Measurements from ENCODE around the gene SUN2. TPM values are rescaled to one million over a fixed set of nuclear protein-coding genes. Genes with fewer than 3 reads are reported as not detected.

Gene SUN2
- total RNA-seq, 4 donors from 2014 or later, result 417 to 598 (median 449) TPM

GRCh38 chr22:38730411-38730871 lies 25.4 kb downstream of the SUN2 start:
- Histone ChIP-seq H3K36me3 (peaks cover 57 to 83% (median 79%) of the 10 kb centered on the region in 4 donors), H3K4me3 (no peak overlapping the region), H3K9me3 (no peaks in the 10 kb centered on the region), H3K27me3 (no peaks in the 10 kb centered on the region), H3K27ac (replicated peaks in 1 of 4) (no peak overlapping the region), H3K4me1 (peaks cover 30 to 48% (median 42%) of the 10 kb centered on the region in 4 donors)
- intact Hi-C loops (cut with DNase I), result no loop called here
- DNase-seq (ENCODE audit: extremely low spot score), result no peak
- WGBS, result 97% methylated on average over 10 of the region's 13 CpGs
- no peak for TF ChIP-seq POLR2A (IDR thresholded peaks at IDR 0.05; ENCODE audit: low read depth)
- TF ChIP-seq POLR2AphosphoS5 (IDR thresholded peaks at IDR 0.05), result no peak
- TF ChIP-seq EP300 (IDR thresholded peaks at IDR 0.05), result no peak
- no peak for TF ChIP-seq CTCF (IDR thresholded peaks at IDR 0.05)

GRCh38 chr22:38729946-38730345 lies 25.9 kb downstream of the SUN2 start:
- intact Hi-C loops (cut with DNase I), result no loop called here
- Histone ChIP-seq H3K4me3 (no peak overlapping the region), H3K9me3 (no peaks in the 10 kb centered on the region), H3K27me3 (no peaks in the 10 kb centered on the region), H3K4me1 (peaks cover 30 to 43% (median 37%) of the 10 kb centered on the region in 4 donors), H3K27ac (replicated peaks in 1 of 4) (no peak overlapping the region), H3K36me3 (peaks cover 57 to 83% (median 78%) of the 10 kb centered on the region in 4 donors)
- TF ChIP-seq CTCF (IDR thresholded peaks at IDR 0.05), result no peak
- no peak for TF ChIP-seq POLR2AphosphoS5 (IDR thresholded peaks at IDR 0.05)
- no peak for TF ChIP-seq POLR2A (IDR thresholded peaks at IDR 0.05; ENCODE audit: low read depth)
- TF ChIP-seq EP300 (IDR thresholded peaks at IDR 0.05), result no peak
- no peak for DNase-seq (ENCODE audit: extremely low spot score)
- 85% methylated on average over 6 of the region's 6 CpGs for WGBS

GRCh38 chr22:38728871-38729796 lies 26.7 kb downstream of the SUN2 start:
- 86% methylated on average over 9 of the region's 18 CpGs for WGBS
- no peak for TF ChIP-seq EP300 (IDR thresholded peaks at IDR 0.05)
- TF ChIP-seq POLR2A (IDR thresholded peaks at IDR 0.05; ENCODE audit: low read depth), result no peak
- TF ChIP-seq CTCF (IDR thresholded peaks at IDR 0.05), result no peak
- no peak for TF ChIP-seq POLR2AphosphoS5 (IDR thresholded peaks at IDR 0.05)
- Histone ChIP-seq H3K36me3 (peaks cover 62 to 83% (median 80%) of the 10 kb centered on the region in 4 donors), H3K4me1 (peaks cover 23 to 35% (median 29%) of the 10 kb centered on the region in 4 donors), H3K27me3 (no peaks in the 10 kb centered on the region), H3K9me3 (no peaks in the 10 kb centered on the region), H3K4me3 (no peak overlapping the region), H3K27ac (replicated peaks in 1 of 4) (no peak overlapping the region)
- no peak for DNase-seq (ENCODE audit: extremely low spot score)
- intact Hi-C loops (cut with DNase I), result no loop called here

- TF ChIP-seq CTCF (IDR thresholded peaks at IDR 0.05), result no peak
- no peak for TF ChIP-seq POLR2A (IDR thresholded peaks at IDR 0.05; ENCODE audit: low read depth)
- no peak for TF ChIP-seq POLR2AphosphoS5 (IDR thresholded peaks at IDR 0.05)
Observed at GRCh38 chr22:38727530-38728451, 28.0 kb downstream of the SUN2 start.

More at GRCh38 chr22:38727530-38728451, 28.0 kb downstream of the SUN2 start:
- Histone ChIP-seq H3K4me1 (peaks cover 10 to 22% (median 15%) of the 10 kb centered on the region in 4 donors), H3K9me3 (no peaks in the 10 kb centered on the region), H3K36me3 (peaks cover 74 to 95% (median 93%) of the 10 kb centered on the region in 4 donors), H3K27me3 (no peaks in the 10 kb centered on the region), H3K27ac (replicated peaks in 1 of 4) (no peak overlapping the region), H3K4me3 (no peak overlapping the region)
- WGBS, result 95% methylated on average over 14 of the region's 15 CpGs
- intact Hi-C loops (cut with DNase I), result no loop called here
- DNase-seq (ENCODE audit: extremely low spot score), result no peak
